Colonic mucosa (tissue), 4 donors: ENCODE measurements around the gene PPP6R2. TPM values are rescaled to one million over a fixed set of nuclear protein-coding genes. Genes with fewer than 3 reads are reported as not detected.

ENCODE experiments used
- DNase-seq: peaks from one replicate; pipeline ENCODE4 v3.0.0-alpha.2; 2020
- H3K27ac ChIP-seq: fragments of 200-600 bp; one replicate; pipeline ENCODE4 v1.8.0; 2021
- H3K27me3 ChIP-seq: fragments of 200-600 bp; one replicate; pipeline ENCODE4 v1.8.0; 2021
- H3K36me3 ChIP-seq: fragments of 200-600 bp; one replicate; pipeline ENCODE4 v1.8.0; 2021
- H3K4me1 ChIP-seq: fragments of 200-600 bp; one replicate; pipeline ENCODE4 v1.8.0; 2021; ENCODE audit warnings: mild to moderate bottlenecking
- H3K4me3 ChIP-seq: fragments of 200-600 bp; one replicate; pipeline ENCODE4 v1.8.0; 2021
- H3K9ac ChIP-seq, 2 donors: one replicate each; pipeline ENCODE4 v1.7.0; 2013; ENCODE audit warnings: control low read depth in 2 of 2, low read depth in 2 of 2, low read length in 2 of 2
- H3K9me3 ChIP-seq: fragments of 200-600 bp; one replicate; pipeline ENCODE4 v1.8.0; 2021
- intact Hi-C: fragments of 100-400 bp; cut with DNase I; formaldehyde crosslinking; loops from one replicate; pipeline ENCODE4 v1.14.1; 2022
- total RNA-seq, 2 donors: library from RNA; stranded (reverse); fragmentation: NEBNext Ultra II Directional in 1 of 2; extraction: Animal tissue kit (Norgen Biotek cat#: 25700) in 1 of 2; gene quantifications; one replicate each; pipeline ENCODE4 v1.2.1, GENCODE V29; 2021
- TF ChIP-seq, protein P1 (sequence below): fragments of 200-600 bp; IDR thresholded peaks from one replicate; pipeline ENCODE4 v1.8.0; 2022; ENCODE audit warnings: antibody characterized with exemption, mild to moderate bottlenecking
- donor health status: healthy.
- donor health status: DM: no; HTN: no; CAD: no.
- donor health status: DM: no; HTN: no; CAD: no.

Gene PPP6R2
- total RNA-seq, 2 donors from 2014 or later, result 34.1 to 55.9 TPM

DNA sequence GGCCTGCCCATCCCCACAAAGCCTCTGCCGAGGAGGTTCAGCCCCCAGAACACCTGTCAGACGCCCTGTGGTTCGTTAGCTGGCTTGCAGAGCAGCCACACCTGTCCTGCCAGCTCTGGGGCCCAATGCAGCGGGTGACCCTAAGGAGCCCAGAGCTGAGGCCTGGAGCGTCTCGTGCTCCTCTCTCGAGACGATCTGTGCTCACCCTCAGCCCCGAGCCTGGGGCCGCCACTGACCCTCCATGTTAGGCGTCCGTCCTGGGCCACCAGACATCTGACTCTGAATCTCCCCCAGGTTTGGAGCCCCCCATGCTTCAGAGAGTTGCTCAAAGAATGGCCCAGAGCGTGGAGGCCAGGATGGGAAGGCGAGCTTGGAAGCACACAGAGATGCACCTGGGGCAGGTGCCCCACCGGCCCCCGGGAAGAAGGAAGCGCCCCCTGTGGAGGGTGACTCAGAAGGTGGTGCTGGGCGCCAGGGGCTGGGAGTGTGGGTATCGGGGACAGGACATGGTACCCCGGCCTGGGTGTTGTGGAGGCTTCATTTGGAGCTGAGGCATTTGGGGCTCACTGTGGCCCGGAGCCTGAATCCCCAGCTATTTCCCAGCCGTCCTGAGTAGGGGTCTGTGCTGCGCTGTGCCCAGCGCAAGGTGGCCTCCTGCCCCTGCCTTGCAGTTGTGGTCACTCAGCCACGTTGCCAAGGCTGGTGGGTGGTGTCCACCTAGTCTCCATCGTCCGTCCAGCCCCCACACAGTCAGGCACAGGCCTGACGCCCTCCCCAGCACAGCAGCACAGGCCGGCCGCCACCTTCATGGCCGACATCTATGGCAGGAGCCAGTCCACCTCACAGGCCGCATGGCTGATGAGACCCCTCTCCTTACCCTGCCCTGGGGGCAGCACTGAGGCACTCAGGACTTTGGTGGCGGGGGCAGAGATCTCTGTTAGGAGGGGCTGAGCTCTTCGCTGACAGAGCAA lies 95.5 kb downstream of the PPP6R2 start:
- Histone ChIP-seq H3K9ac (no peak overlapping the region), H3K27ac (no peak overlapping the region), H3K27me3 (no peaks in the 10 kb centered on the region), H3K36me3 (peaks cover 9% of the 10 kb centered on the region), H3K4me3 (no peak overlapping the region), H3K9me3 (no peaks in the 10 kb centered on the region), H3K4me1 (no peaks in the 10 kb centered on the region)
- DNase-seq, result no peak
- intact Hi-C loops, result no loop called here
- TF ChIP-seq, protein P1, sequence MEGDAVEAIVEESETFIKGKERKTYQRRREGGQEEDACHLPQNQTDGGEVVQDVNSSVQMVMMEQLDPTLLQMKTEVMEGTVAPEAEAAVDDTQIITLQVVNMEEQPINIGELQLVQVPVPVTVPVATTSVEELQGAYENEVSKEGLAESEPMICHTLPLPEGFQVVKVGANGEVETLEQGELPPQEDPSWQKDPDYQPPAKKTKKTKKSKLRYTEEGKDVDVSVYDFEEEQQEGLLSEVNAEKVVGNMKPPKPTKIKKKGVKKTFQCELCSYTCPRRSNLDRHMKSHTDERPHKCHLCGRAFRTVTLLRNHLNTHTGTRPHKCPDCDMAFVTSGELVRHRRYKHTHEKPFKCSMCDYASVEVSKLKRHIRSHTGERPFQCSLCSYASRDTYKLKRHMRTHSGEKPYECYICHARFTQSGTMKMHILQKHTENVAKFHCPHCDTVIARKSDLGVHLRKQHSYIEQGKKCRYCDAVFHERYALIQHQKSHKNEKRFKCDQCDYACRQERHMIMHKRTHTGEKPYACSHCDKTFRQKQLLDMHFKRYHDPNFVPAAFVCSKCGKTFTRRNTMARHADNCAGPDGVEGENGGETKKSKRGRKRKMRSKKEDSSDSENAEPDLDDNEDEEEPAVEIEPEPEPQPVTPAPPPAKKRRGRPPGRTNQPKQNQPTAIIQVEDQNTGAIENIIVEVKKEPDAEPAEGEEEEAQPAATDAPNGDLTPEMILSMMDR, result no peak

DNA sequence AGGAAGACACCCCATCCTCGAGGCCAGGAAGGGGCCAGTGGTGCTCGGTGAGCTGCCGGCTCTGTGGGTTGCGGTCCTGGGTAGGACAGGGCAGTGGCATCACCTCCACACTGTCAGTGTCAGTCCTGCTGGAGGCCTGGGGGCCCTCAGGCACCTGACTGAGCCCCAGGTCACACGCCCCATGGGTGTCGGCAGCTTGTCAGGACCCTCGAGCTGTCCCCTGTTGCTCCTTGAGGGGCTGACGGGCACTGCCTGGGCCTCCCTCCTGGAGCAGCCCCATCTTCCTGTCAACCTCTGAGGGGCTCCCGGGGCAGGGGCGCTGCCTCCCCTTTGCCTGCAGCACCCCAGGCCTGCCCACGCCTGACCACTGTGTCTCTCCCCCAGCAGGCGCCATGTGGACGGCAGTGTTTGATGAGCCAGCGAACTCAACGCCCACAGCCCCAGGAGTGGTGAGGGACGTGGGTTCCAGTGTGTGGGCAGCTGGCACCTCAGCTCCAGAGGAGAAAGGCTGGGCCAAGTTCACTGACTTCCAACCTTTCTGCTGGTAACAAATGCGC lies 96.3 kb downstream of the PPP6R2 start:
- intact Hi-C loops, result no loop called here
- Histone ChIP-seq H3K4me3 (no peak overlapping the region), H3K9me3 (no peaks in the 10 kb centered on the region), H3K27me3 (no peaks in the 10 kb centered on the region), H3K9ac (no peak overlapping the region), H3K36me3 (peaks cover 9% of the 10 kb centered on the region), H3K27ac (no peak overlapping the region), H3K4me1 (no peaks in the 10 kb centered on the region)
- DNase-seq, result no peak
- TF ChIP-seq, protein P1, result no peak

DNA sequence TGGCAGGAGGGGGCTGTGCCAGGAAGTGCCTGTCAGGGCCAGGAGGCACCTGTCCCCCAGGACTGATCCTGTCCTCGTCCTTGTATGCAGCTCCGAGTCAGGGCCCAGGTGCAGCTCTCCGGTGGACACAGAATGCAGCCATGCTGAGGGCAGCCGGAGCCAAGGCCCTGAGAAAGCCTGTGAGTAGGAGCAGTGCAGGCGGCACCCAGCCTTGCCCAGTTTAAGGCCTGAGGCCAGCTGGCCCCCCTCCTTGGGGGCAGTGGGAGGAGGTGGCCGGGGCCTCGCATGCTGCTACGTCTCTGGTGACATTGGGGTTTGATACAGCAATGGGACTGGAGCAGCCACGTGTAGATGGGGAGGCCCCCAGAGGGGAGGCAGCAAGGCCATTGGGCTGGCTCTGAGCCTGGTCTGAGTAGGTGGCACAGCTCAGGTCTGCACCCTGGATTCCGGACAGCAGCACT lies 96.8 kb downstream of the PPP6R2 start:
- H3K4me3 ChIP-seq, result no peak overlapping the region
- intact Hi-C loops, result no loop called here
- H3K27me3 ChIP-seq, result no peaks in the 10 kb centered on the region
- H3K36me3 ChIP-seq, result peaks cover 9% of the 10 kb centered on the region
- H3K4me1 ChIP-seq, result no peaks in the 10 kb centered on the region
- H3K9ac ChIP-seq, result no peak overlapping the region
- H3K9me3 ChIP-seq, result no peaks in the 10 kb centered on the region
- TF ChIP-seq, protein P1, result no peak
- DNase-seq, result no peak
- no peak overlapping the region for H3K27ac ChIP-seq

DNA sequence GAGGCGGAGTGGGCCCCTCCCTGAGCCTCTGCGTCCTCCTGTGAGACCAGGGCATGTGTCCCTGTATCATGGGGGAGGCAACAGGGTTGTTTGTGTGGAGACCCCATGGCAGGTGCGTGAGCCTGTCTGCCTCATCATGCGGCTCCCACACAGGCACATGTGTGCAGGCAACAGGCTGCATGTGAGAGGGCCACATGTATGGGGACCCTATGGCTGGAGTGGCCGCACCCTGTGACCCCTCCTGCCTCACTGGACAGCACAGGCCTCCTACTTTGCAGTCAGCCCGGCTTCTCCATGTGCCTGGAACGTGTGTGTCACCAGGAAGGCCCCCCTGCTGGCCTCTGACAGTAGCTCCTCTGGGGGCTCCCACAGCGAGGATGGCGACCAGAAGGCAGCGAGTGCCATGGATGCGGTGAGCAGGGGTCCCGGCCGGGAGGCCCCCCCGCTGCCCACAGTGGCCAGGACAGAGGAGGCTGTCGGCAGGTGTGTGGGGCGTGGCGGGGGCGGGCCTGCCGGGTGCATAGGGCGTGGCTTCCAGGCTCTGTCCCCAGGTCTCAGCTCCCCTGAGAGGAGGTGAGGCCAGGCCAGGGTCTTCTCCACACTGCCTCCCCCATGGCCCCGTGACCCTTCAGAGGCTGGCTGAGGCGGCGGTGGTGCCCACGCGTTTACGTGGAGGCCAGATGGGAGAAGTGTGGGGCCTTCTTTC lies 97.6 kb downstream of the PPP6R2 start:
- no peaks in the 10 kb centered on the region for H3K4me1 ChIP-seq
- DNase-seq, result no peak
- no peaks in the 10 kb centered on the region for H3K27me3 ChIP-seq
- TF ChIP-seq, protein P1, result no peak
- no peaks in the 10 kb centered on the region for H3K9me3 ChIP-seq
- H3K9ac ChIP-seq, result no peak overlapping the region
- H3K36me3 ChIP-seq, result peaks cover 9% of the 10 kb centered on the region
- intact Hi-C loops, result no loop called here
- H3K4me3 ChIP-seq, result no peak overlapping the region
- no peak overlapping the region for H3K27ac ChIP-seq

DNA sequence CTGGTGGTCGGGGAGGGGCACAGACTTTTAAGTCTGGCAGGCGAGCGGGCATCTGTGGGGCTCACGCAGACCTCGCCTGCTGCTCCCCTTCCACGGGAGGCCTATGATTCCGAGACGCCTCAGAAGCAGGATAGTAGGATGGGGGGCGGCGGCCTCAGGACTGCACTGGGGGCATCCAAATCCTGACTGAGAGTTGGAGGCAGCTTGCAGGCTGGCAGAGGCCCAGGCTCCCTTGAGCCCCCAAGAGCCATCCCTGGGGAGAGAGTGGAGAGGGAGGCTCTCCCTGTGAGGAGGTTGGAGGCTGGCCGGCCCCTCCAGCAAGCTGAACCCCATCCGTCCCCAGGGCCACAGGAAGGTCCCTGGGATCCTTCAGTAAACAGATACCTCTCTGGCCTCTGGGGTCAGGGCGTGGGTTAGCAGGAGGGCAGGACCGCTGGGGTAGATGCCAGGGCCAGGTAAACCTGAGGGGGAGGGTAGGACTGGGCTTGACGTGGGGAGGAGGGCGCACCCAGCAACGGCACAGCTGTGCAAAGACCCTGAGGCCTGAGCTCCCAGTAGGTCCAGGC lies 98.4 kb downstream of the PPP6R2 start:
- H3K9me3 ChIP-seq, result no peaks in the 10 kb centered on the region
- H3K36me3 ChIP-seq, result peaks cover 3% of the 10 kb centered on the region
- H3K9ac ChIP-seq, result no peak overlapping the region
- intact Hi-C loops, result no loop called here
- DNase-seq, result no peak
- no peaks in the 10 kb centered on the region for H3K4me1 ChIP-seq
- no peak overlapping the region for H3K4me3 ChIP-seq
- TF ChIP-seq, protein P1, result no peak
- no peaks in the 10 kb centered on the region for H3K27me3 ChIP-seq
- H3K27ac ChIP-seq, result no peak overlapping the region
